GM21526 (cell line): ENCODE results near the gene GAN.
"Not testable (repeated sequence)": the region's sequence is repeated elsewhere in the genome, so short reads cannot be mapped to it uniquely, and the experiment has no call there.

Experiments used
- ATAC-seq: cut with Tn5 transposase; IDR thresholded peaks from one replicate; pipeline ENCODE4 v1.9.1; 2021; ENCODE audit warnings: moderate library complexity; ENCODE audit not compliant: unreplicated experiment, low FRiP score

Gene GAN

DNA sequence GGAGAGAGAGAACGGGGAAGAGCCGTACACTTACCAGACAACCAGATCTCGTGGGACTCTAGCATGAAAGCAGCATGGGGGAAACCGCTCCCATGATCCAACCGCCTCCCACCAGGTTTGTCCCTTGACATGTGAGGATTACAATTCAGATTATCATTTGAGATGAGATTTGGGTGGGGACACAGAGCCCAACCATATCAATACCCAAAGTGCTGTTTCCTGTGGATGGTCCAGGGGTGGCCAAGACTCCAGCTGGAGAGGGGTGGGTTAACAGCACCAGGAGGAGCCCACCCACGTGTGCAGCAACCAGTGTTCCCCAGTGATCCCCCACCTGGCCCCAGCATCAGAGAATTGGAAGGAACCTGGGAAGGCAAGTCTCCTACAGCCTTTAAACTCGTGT is 79.7 kb downstream of the GAN start:
- no peak for ATAC-seq

DNA sequence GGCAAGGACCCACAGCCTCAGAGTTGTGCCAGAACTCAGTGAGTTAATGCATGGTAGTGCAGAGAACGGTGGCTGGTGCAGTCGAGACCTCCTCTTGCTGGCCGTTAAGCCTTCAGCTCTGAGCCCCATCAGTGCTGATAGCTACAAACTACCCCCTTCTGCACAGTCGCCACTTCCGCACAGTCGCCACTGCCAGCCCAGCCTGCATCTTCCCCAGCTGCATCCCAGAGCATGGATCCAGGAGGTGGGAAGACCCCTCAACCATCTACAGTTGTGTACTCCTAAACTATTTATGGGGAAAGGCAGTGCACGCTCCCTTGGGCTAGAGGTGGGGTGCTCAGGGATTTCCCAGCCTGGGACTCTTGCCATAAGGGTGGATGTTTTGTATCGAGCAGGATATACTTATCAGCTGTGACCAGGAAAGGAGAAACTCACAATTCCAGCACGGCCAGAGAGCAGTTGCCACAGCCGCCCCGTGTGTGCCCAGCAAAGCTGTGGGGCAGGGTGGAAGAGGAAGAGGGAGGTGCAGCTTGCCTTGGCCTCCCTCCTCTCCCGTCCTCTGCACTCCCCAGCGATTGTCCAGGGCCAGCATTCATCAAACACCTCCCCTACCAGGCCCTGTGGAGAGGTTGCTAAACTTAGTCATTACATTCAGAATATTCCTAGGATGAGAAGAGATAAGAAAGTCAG is 80.3 kb downstream of the GAN start:
- no peak for ATAC-seq

- ATAC-seq, result no peak
Measured at GRCh38 chr16:81397058-81397878, 82.5 kb downstream of the GAN start.

DNA sequence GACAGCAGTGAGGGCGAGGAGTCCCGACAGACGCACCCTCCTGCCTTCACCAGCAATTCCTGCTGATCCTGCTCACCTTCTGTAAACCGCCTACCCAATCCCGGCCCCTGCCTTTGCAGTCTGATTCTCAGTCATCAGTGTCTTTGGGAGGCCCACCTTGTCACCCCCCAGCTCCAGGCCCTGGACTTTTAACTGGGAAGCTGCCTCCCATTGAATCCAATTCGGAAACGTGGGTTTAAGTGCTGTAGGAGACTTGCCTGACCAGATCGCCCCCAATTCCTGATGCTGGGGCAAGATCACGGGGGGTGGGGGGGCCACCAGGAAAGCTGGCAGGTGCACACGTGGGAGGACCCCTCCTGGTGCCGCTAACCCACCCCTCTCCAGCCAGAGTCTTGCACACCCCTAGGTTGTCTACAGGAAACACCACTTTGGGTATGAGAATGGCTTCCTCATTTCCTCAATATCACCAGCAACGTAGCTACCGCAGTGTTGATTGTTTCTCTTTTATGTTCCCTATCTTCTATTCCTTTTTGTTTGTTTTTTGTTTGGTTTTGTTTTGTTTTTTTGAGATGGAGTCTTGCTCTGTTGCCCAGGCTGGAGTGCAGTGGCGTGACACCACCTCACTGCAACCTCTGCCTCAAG is 83.2 kb downstream of the GAN start:
- no peak for ATAC-seq

- no peak for ATAC-seq
Measured at GRCh38 chr16:81399909-81400308, 85.1 kb downstream of the GAN start.

- no peak for ATAC-seq
Measured at GRCh38 chr16:81401035-81401950, 86.5 kb downstream of the GAN start.

DNA sequence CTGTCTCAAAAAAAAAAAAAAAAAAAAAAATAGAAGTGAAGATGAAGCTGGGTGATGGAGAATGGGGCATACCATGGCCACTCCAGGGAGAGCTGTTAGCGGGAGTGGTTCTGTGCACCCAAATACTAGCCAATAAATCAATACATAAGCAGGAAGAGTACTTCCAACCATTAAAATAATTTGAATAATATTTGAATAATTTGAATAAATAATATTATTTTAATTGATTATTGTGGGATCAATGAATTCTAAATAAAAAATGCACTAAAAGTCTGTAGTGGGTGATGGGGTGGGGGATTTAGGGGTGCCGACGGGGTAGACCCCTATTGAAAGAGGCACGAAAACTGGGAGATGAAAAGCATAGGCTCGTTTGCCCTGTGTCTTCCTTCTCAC is 88.4 kb downstream of the GAN start:
- no peak for ATAC-seq

DNA sequence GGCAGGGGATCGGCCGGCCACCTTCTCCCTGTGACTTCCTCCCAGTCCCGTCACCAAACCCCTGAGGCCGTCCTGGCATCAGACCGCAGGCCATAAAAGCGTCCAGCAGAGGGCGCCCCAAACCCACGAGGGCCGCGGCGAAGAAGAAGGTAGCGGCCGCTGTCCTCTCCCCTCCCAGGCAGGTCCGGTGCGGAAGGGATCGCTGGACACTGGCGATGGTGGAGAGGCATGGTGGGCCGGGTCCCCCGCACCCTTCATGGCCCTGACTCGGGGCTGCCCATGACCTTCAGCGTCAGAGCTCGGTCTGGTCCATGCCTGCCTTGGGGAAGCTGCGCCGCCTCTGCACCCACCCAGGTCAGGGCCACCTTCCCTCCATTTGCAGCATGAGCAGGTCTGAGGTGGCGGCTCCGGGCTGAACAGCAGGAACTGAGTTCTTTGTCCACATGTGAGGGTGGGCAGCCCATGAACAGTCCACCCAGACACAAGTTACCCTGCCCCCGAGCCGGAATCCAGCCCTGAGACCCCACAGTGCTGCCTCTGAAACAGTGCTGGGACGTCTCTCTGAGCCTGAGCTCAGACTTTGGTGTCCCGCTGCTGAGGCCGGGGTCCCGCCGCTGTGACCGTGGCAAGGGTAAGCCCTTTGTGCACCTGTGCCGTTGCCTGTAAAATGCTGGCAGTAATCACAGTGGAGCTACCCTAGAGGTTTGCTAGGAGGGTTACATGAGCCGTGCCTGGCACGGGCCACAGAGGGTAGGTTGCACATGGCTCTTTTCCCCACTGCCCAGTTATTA is 89.0 kb downstream of the GAN start:
- ATAC-seq, result peak; percentile 77

GRCh38 chr16:81405002-81405401 is 90.2 kb downstream of the GAN start:
- ATAC-seq, result not testable (repeated sequence)

DNA sequence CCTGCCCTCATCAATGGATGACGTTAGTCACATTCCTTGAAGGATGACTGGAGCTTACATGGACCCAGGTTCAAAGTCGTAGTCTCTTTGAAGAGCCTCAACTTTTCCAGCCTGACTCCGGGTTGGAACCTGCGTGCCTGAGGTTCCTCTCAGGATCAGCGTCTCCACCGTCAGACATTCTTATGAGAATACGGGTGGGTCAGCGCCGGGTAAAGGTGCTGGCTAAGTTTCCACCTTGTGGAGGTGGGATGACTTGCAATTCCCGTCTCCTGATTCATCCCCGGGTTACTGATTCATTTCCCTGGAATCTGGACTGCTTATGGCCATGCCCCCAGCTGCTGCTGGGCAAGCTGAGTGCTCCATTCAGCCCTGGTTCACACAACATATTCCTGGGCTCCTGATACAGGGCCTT is 90.9 kb downstream of the GAN start:
- no peak for ATAC-seq

DNA sequence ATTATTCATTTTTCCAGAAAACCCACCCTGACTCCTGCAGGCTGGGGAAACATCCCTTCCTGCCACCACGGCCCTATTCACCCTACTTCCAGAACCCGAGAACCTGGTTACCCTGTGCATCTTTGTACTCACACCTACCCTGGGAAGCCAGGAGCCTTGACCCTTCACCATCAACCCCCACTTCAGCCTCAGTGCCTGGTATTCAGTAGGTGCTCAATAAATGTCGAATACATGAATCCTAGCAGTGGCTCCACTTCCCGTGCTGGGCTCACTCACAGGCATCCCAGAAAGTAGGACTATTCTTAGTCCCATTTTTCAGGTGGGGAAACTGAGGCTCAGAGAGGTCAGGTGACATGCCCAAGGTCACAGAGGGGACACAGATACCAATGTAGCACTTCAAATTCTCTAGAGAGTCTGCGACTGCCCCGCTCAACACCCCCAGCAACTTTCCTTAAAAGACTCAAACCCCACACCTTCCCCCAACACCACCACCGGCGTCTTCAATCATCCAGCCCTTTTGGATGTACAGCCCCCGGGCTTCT is 93.7 kb downstream of the GAN start:
- ATAC-seq, result no peak

- no peak for ATAC-seq
Measured at GRCh38 chr16:81409016-81409556, 94.3 kb downstream of the GAN start.

DNA sequence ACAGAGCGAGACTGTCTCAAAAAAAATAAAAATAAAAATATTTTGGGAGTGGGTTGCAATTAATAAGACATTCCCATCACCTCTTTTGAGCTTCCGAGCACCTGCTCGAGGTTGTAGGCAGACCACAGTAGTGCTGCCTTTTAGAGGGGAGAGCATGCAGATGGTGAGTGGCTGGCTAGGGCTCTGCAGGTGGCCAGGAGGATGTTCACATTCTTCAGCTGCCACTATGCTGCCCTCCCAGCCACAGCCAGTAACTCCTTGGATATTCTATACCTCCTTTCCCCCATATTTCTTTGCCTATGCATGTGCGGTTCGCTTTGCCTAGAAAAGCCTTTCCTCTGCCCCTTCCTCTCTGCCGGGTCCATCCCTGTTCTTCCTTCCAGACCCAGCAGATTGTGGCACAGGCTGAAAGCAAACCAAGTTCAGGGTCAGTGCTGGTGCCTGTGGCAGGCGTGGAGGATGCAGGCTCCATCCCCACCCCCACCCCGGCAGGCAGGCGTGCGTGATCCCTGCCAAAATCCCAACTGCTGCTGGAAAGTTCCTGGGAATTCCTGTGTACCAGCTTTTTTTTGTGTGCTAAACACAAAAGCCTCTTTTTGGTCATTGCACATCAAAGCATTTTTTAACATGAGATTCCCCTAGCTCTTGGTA is 96.0 kb downstream of the GAN start:
- no peak for ATAC-seq

DNA sequence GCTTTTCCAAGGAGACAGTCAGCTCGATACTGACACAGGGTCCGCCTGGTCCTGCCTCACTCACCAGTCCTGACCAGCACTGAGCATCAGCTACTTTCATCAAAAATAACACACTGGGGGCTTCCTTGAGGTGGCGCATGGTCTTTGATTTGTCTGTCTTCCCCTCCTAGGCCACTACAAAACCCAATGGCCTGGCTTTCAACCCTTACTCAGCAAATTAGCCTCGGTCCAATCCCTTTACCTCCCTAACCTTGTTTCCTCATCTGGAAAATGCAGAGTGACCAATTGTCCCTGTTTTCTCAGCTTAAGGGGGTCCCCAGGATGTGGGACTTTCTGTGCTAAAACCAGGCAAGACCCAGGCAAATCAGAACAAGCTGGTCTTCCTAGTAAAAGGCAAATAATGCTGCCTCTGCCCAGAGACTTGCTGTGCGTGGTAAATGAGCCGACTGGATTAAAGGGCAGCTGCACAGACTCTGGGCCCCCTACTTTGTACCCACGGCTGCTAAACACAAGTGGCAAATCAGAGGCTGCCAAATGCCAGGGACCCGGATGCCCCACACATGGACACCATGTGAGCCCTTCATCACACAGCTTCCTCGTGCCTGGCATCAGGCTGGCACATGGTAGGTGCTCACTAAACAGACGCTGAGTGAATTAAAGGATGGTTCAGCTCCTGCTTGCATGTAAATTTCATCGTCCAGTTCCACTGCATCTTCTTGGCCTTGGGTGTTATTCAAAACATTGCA is 98.7 kb downstream of the GAN start:
- no peak for ATAC-seq

- no peak for ATAC-seq
Measured at GRCh38 chr16:81415751-81416150, 101.0 kb downstream of the GAN start.

DNA sequence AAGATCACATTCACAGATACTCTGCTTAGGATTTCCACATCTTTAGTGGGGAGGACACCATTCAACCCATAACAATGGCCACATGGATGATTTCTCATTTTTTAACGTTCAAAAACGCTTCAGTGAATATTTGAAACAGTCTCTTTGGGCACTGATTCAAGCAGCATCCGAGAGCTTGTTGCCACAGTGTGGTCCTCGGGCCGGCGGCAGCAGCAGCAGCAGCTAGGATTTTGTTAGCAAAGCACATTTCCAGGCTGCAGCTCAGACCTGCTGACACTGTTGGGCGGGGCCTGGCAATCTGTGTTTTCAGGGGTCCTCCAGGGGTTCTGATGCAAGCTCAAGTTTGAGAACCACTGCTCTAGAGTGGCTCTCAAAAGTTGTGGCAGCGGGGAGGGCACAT is 102.0 kb downstream of the GAN start:
- no peak for ATAC-seq

DNA sequence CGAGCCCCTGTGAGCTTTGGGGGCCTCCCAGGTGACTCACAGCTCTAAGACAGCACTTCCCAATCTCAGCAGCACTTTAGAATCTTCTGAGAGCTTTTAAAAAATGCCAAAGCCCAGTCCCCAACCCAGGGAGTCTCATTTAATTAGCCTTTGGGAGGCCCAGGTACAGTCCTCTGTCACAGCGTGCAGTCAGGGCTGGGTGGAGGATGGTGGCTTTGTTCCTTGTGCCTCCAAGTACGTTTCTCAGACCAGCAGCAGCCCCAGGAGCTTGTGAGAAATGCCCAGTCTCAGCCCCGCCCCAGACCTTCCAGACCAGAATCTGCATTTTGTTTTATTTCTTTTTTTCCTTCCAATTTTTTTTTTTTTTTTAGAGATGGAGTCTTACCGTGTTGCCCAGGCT is 102.4 kb downstream of the GAN start:
- no peak for ATAC-seq

- no peak for ATAC-seq
Measured at GRCh38 chr16:81419806-81420205, 105.0 kb downstream of the GAN start.
